ENCODE measurements around the gene RORC.

RORC gene

GRCh38 chr1:151803164-151803563 lies 28.4 kb downstream of the RORC start:
- H3K27ac ChIP-seq: no peak overlapping the region
- peak; percentile 38 for DNase-seq (ENCODE audit: low spot score)
- TF ChIP-seq, protein P1, sequence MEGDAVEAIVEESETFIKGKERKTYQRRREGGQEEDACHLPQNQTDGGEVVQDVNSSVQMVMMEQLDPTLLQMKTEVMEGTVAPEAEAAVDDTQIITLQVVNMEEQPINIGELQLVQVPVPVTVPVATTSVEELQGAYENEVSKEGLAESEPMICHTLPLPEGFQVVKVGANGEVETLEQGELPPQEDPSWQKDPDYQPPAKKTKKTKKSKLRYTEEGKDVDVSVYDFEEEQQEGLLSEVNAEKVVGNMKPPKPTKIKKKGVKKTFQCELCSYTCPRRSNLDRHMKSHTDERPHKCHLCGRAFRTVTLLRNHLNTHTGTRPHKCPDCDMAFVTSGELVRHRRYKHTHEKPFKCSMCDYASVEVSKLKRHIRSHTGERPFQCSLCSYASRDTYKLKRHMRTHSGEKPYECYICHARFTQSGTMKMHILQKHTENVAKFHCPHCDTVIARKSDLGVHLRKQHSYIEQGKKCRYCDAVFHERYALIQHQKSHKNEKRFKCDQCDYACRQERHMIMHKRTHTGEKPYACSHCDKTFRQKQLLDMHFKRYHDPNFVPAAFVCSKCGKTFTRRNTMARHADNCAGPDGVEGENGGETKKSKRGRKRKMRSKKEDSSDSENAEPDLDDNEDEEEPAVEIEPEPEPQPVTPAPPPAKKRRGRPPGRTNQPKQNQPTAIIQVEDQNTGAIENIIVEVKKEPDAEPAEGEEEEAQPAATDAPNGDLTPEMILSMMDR (IDR thresholded peaks at IDR 0.05): no peak
- no peak overlapping the region for H3K4me3 ChIP-seq

GRCh38 chr1:151802372-151802771 lies 29.2 kb downstream of the RORC start:
- Histone ChIP-seq H3K4me3 (no peak overlapping the region), H3K27ac (no peak overlapping the region)
- peak; percentile 49 for DNase-seq (ENCODE audit: low spot score)
- TF ChIP-seq, protein P1 (IDR thresholded peaks at IDR 0.05): no peak

DNA sequence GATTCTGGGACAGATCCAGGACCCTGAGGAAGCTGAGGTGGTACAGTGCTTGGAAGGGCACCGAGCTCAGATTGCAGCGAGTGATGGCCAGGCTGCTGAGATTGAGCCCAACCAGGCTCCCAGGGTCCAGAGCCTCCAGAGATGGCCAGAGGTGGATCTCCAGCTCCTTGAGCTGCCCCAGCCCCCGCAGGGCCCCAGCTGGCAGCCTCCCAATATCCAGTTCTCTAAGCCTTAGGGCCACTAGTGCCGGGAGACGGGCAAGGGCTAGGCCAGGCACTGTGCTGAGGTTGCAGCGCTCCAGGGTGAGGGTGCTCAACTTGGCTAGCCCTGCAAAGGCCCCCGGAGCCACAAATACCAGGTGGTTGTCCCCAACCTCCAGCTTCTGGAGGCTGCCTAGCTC lies 29.8 kb downstream of the RORC start:
- TF ChIP-seq, protein P1 (IDR thresholded peaks at IDR 0.05): no peak
- Histone ChIP-seq H3K4me3 (no peak overlapping the region), H3K27ac (no peak overlapping the region)
- no peak for DNase-seq (ENCODE audit: low spot score)

GRCh38 chr1:151801310-151801820 lies 30.2 kb downstream of the RORC start:
- TF ChIP-seq, protein P1 (IDR thresholded peaks at IDR 0.05): no peak
- H3K4me3 ChIP-seq: no peak overlapping the region
- no peak for DNase-seq (ENCODE audit: low spot score)
- no peak overlapping the region for H3K27ac ChIP-seq

GRCh38 chr1:151800830-151801229 lies 30.8 kb downstream of the RORC start:
- Histone ChIP-seq H3K27ac (no peak overlapping the region), H3K4me3 (no peak overlapping the region)
- TF ChIP-seq, protein P1 (IDR thresholded peaks at IDR 0.05): no peak
- DNase-seq (ENCODE audit: low spot score): no peak

DNA sequence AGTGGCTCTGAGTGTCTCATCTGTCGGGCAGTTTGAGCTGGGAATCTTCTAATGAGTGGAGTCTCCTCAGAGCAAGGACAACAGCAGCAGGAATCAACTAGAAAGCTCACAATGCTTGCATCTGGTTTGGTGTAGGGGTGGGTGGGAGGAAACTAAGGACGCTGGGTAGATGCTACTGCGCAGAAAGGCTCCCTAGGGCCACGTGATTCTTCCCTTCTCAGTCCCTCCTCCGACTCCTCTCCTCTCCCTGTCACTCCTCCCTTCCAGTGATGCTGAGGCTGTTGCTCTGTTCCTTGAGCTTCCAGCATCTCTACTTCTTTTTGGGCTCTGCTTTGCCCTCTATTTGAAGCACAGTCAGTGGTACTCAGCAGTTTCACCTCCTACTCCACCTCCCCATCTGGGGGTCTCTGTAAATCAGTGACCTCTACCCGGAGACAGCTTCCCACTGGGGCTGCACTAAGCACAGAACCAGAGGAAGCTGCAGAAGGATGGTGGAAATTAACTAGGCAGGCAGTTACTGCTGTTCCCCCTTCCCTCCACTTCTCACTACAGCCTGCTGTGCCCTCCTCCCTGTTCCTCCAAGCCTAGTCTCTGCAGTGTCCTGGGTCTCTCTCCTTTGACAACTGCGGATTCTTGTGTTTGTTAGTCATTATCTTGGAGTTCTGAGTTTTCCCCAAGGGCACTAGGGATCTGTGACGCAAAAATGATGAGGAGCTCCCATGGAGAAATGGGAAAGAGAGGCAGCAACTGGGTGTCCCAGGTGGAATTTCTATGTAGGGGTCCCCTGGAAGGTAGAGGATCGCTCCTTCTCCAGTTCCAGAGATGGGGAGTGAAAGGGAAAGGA lies 32.2 kb downstream of the RORC start:
- Histone ChIP-seq H3K27ac (no peak overlapping the region), H3K4me3 (no peak overlapping the region)
- no peak for DNase-seq (ENCODE audit: low spot score)
- TF ChIP-seq, protein P1 (IDR thresholded peaks at IDR 0.05): no peak

DNA sequence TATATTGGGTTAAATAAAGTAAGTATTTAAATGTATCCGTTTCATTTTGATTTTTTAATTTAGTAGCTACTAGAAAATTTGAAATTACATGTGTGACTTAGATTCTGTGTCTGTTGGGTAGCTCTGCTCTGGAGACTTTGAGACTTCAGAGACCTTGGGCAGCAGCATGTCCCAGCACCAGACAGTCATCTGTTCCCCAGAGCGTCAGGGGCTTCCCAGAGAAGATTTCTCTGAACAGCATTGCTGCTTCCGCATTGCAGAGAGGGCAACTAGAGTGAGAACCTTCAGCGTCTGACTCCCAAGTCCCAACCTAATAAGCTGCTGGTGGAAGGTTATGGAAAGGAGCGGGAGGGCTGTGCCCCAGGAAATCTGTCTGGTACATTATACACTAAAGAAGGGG lies 33.0 kb downstream of the RORC start:
- peak; percentile 35 for DNase-seq (ENCODE audit: low spot score)
- Histone ChIP-seq H3K4me3 (no peak overlapping the region), H3K27ac (no peak overlapping the region)
- TF ChIP-seq, protein P1 (IDR thresholded peaks at IDR 0.05): no peak

Measured in coronary artery (tissue), 2 donors.